ENCODE measurements around the gene GRIA3.
"Not testable (repeated sequence)": the region's sequence is repeated elsewhere in the genome, so short reads cannot be mapped to it uniquely, and the experiment has no call there.

The GRIA3 gene

DNA sequence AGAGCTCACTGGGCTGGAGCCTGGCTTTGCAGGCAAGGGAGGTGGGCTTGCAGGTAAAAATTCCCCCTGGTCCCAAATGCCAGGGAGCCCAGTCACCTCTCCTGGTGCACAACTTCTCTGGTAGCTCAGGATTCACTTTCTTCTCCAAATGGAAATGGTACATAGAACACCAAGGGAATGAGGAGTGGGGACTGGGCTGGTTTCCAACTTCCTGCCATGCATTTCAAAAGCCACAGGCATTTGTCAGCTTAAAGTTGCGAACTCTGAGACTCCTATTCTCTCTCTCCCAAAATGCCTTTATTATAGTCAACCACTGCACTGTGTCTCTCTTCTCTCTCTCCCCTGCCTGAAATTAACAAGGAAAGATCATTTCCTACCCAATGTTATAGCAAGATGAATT lies 177.3 kb downstream of the GRIA3 start:
- no peak for DNase-seq

GRCh38 chrX:123386196-123386595 lies 202.1 kb downstream of the GRIA3 start:
- not testable (repeated sequence) for DNase-seq

- no peak for DNase-seq
These were observed 208.8 kb downstream of the GRIA3 start for GRCh38 chrX:123392921-123393320.

GRCh38 chrX:123399709-123400108 lies 215.6 kb downstream of the GRIA3 start:
- DNase-seq = no peak

- no peak for DNase-seq
These were observed 221.2 kb downstream of the GRIA3 start for GRCh38 chrX:123405231-123405630.

DNA sequence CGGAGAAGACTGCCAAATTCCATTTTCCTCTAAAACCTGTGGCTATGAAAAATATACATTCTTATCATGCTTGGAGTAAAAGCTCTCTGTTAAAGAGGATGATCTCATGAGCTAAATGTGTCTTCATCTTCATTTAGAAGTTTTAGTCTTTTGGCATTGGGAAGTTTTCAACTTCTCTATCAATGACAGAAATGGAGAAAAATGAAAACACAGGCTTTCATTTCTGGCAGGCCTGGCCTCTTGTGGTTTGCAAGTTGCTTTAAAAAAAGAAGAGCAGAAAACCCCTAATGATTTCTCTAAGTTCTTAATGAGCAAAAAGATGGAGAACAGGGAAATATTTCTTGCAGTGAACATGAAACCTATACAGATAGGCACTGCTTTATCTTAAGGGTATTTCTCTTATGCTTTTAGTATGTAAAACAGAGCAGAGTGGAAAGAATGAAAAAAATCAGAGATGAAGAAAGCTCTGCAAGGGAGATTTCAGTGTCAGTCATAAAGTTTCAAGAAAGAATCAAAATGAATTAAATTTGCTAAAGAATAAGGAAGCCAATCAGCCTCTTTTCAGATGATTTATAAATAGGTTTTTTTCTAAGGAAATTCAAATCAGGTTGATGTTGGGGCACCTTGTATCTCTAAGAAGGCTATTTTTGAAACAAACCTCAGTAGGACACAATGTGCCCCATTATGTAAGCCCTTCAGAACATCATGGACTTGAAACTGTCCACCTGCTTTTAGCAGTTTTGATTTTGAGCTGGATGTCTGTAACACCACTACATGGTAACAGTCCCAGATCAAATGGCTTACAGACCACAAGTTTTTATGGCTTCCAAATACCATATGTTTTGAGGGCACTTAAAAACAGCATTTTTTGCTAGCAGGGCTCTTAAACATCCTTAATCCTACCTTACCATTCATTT lies 225.0 kb downstream of the GRIA3 start:
- no peak for DNase-seq

DNA sequence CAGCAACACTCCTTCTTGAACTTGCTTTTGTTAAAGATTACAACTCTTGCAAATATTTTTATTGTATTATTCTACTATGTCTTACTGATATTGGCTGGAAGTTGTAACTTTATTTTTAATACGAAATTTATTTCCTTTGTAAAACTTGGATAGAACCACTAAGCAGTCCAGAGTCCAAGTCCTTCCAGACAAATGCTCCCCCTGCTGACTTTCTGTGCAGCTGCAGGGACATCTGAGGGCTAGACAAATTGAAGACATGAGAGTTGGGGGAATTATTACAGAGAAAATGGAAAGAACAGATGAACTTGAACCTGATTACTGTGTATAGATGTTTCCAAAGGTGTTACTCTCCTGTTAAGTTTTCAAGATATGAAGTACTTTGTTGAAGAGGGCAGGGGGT lies 238.8 kb downstream of the GRIA3 start:
- no peak for DNase-seq

- no peak for DNase-seq
These were observed 240.5 kb downstream of the GRIA3 start for GRCh38 chrX:123424546-123424945.

DNA sequence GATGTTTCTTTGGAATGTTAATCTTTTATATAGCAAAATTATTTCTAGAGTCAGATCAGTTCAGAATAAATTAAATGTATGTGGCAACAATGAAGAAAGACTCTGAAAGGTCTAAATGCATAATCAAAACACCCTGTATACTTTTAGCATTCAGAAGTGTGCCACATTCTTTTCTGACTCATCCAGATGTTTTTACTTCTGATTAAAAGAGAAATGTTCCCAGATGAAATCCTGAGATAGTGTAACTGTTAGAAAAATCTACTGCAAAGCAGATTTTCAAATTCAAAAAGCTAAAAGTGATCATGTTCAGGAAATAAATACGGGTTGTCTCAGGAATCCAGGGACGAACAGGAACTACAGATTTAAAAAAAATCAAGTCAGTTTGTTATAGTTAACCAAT lies 241.4 kb downstream of the GRIA3 start:
- no peak for DNase-seq

- no peak for DNase-seq
These were observed 241.8 kb downstream of the GRIA3 start for GRCh38 chrX:123425904-123426303.

GRCh38 chrX:123432361-123433150 lies 248.5 kb downstream of the GRIA3 start:
- DNase-seq = no peak

GRCh38 chrX:123436512-123437136 lies 252.5 kb downstream of the GRIA3 start:
- DNase-seq = no peak

DNA sequence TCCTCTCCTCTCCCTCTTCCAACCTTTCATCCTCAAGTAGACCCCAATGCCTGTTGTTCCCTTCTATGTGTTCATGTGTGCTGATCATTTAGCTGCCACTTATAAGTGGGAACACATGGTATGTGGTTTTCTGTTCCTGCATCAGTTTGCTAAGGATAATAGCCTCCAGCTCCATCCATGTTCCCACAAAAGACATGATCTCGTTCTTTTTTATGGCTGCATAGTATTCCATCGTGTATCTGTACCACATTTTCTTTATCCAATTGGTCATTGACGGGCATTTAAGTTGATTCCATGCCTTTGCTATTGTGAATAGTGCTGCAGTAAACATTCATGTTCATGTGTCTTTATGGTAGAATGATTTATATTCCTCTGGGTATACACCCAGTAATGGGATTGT lies 255.8 kb downstream of the GRIA3 start:
- not testable (repeated sequence) for DNase-seq

GRCh38 chrX:123442764-123443163 lies 258.7 kb downstream of the GRIA3 start:
- DNase-seq = no peak

DNA sequence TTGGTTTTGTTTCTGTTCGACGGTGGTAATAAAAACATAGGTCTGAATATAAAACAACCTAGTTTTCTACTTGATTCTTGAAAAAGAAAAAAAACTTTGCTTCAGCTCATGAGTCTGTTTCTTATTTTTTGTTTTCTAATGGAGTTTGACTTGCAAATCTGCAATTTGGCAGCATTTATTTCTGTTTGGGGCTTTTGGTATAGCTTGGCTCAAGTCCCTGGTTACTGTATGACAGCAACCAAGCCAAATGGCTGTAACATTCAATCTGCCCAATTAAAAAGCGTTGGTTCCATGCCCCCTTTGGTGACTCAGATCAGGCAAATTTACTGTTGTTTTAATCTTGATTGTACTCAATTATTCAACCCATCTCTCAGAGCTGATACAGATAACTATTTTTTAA lies 263.4 kb downstream of the GRIA3 start:
- DNase-seq = no peak

GRCh38 chrX:123449335-123449734 lies 265.3 kb downstream of the GRIA3 start:
- no peak for DNase-seq

GRCh38 chrX:123450222-123450621 lies 266.1 kb downstream of the GRIA3 start:
- no peak for DNase-seq

DNA sequence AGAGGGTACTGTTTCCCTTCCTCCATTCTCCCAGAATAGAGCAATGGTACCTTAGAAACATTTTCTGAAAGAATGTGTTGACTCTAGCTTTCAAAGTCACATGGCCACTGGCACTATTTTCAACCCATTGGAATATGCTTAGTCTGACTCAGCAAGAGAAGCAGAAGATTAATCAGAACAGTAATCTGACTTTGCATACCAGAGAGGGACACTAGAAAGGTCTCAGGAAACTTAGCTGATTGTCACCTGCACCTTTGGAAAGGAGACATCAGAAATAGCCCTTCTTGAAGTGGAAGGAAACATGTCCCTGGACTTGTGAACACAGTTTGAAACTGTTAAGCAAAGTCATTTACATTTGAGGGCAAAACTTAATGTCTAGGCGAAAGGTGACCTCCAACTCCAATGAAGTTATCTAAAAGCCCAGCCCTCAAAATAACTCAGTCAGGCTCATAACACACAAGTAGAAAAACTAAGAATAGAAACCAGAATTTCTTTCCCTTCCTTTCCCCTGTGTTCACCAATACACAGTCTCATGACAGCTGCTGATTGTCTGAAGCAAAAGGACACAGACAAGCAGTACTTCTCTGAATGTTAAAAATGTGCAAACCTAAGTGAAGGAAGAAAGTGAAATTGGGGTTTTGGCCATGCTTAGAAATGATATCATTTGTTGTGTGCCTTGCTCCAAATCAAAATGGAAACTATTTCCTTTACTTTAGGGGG lies 270.8 kb downstream of the GRIA3 start:
- DNase-seq = no peak

DNA sequence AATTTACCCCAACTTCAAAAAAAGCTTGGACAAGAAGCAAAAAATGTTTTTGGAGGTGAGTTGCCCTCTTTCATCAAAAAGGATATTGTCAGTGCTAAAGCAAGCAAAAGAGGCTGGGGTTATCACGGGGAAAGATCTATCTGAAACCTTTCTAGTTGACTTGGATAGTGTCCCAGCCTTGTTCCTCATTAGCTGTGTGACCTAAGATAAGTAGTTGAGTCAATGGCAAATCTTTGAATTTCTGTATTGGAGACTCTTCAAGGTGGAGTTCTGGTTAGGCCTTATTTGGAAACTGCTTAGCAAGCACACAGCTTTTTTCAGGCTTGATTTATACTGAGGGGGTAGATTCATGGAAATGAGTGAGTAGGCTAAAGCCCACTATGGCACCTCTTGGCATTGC lies 271.6 kb downstream of the GRIA3 start:
- DNase-seq = no peak

DNA sequence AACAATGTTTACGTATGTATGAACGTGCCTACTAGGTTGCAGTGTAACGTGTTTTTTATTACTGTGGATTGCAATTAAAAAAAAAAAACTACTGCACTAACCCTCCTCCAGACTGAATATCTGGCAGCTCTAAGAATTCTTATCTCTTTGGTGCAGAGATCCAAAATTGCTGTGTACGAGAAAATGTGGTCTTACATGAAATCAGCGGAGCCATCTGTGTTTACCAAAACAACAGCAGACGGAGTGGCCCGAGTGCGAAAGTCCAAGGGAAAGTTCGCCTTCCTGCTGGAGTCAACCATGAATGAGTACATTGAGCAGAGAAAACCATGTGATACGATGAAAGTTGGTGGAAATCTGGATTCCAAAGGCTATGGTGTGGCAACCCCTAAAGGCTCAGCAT lies 280.6 kb downstream of the GRIA3 start:
- DNase-seq = no peak

DNA sequence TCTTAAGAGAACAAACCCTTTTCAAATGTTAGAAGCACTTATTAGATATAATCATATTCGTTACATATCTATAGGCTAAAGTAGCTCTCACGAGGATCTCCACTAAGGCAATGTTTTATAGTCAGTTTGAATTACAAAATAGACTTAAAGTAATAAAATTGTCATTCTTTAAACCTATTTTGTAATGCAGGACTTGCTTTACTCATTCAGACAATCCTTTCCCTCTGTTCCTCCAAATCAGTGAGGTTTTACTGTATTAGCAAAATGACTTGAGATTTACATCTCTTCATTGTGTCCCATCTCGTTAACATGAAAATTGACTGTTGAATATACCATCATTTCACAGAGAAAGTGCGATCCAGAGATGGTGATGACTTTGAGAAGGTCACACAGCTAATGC lies 284.4 kb downstream of the GRIA3 start:
- no peak for DNase-seq

GRCh38 chrX:123475068-123475724 lies 291.1 kb downstream of the GRIA3 start:
- DNase-seq = no peak
